Activated T-cell treated with anti-CD3 and anti-CD28 coated beads, Interleukin-2, amount 50 U/mL, for 4 hours (primary cell): Measurements from ENCODE around the gene ADAD1. TPM values are rescaled to one million over a fixed set of nuclear protein-coding genes. Genes with fewer than 3 reads are reported as not detected.
A peak's percentile ranks its signal among the peaks of the same experiment; 100 is the strongest.

ENCODE experiments used
- ATAC-seq, 2 donors: fragments of 200-7000 bp; cut with Tn5 transposase; one replicate each; pipeline ENCODE4 v1.10.0; 2021
- DNase-seq: peaks from one replicate; pipeline ENCODE4 v3.0.0-alpha.2; 2020
- H3K27me3 Mint-ChIP-seq: one replicate; pipeline ENCODE4 v1.8.0; 2021; ENCODE audit warnings: low read depth, mixed read lengths
- H3K36me3 Mint-ChIP-seq: one replicate; pipeline ENCODE4 v1.8.0; 2022; ENCODE audit warnings: mixed read lengths; ENCODE audit not compliant: insufficient read depth
- H3K4me1 Mint-ChIP-seq: one replicate; pipeline ENCODE4 v1.8.0; 2021; ENCODE audit warnings: low read depth, mixed read lengths
- H3K4me3 Mint-ChIP-seq: one replicate; pipeline ENCODE4 v1.8.0; 2021; ENCODE audit warnings: mild to moderate bottlenecking, moderate library complexity, mixed read lengths
- H3K9me3 Mint-ChIP-seq: one replicate; pipeline ENCODE4 v1.8.0; 2021; ENCODE audit warnings: mixed read lengths
- total RNA-seq, 3 donors: library from RNA; stranded (reverse); gene quantifications; one replicate each; pipeline ENCODE4 v1.2.1, GENCODE V29; 2021

The ADAD1 gene
- total RNA-seq, 3 donors from 2014 or later: not detected

GRCh38 chr4:122393276-122393675 is 14.5 kb downstream of the ADAD1 start:
- no peaks in the 10 kb centered on the region for H3K4me1 Mint-ChIP-seq
- ATAC-seq: no peak
- H3K36me3 Mint-ChIP-seq: peaks cover 5% of the 10 kb centered on the region
- no peak for DNase-seq
- no peaks in the 10 kb centered on the region for H3K27me3 Mint-ChIP-seq
- no peak overlapping the region for H3K4me3 Mint-ChIP-seq
- peaks cover 14% of the 10 kb centered on the region for H3K9me3 Mint-ChIP-seq

GRCh38 chr4:122403861-122404260 is 25.1 kb downstream of the ADAD1 start:
- Mint-ChIP-seq H3K36me3 (no peaks in the 10 kb centered on the region), H3K27me3 (no peaks in the 10 kb centered on the region), H3K4me3 (no peak overlapping the region), H3K4me1 (no peaks in the 10 kb centered on the region), H3K9me3 (no peaks in the 10 kb centered on the region)
- no peak for DNase-seq
- no peak for ATAC-seq

- ATAC-seq (no peak), DNase-seq (no peak)
- Mint-ChIP-seq H3K36me3 (no peaks in the 10 kb centered on the region), H3K4me1 (no peaks in the 10 kb centered on the region), H3K4me3 (no peak overlapping the region), H3K27me3 (peaks cover 2% of the 10 kb centered on the region), H3K9me3 (no peaks in the 10 kb centered on the region)
Measured at GRCh38 chr4:122412547-122412946, 33.7 kb downstream of the ADAD1 start.

GRCh38 chr4:122423246-122423645 is 44.4 kb downstream of the ADAD1 start:
- ATAC-seq: no peak
- no peaks in the 10 kb centered on the region for H3K4me1 Mint-ChIP-seq
- peaks cover 2% of the 10 kb centered on the region for H3K36me3 Mint-ChIP-seq
- H3K27me3 Mint-ChIP-seq: no peaks in the 10 kb centered on the region
- no peak overlapping the region for H3K4me3 Mint-ChIP-seq
- peaks cover 14% of the 10 kb centered on the region for H3K9me3 Mint-ChIP-seq
- DNase-seq: no peak

- Mint-ChIP-seq H3K4me1 (peaks cover 24% of the 10 kb centered on the region), H3K27me3 (no peaks in the 10 kb centered on the region), H3K9me3 (no peaks in the 10 kb centered on the region), H3K4me3 (no peak overlapping the region), H3K36me3 (no peaks in the 10 kb centered on the region)
- ATAC-seq (no peak), DNase-seq (no peak)
Measured at GRCh38 chr4:122431351-122431750, 52.5 kb downstream of the ADAD1 start.

DNA sequence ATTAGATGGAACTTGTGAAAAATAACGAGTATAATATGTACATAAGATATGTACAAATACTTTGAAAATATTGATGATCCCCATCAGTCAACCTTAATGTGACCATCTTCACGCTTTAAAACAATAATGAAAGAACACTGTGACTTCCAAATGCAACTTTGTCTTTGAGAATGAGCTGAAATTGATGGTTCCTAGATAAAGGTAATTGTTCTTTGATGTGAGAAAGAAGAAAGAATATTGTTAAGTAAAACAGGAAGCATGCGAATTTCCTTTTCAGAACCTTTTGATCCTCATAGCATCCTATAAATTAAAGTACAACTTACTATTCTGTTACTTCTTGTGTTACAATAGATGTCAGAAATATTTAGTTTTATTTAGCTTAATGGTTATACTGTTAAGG is 55.5 kb downstream of the ADAD1 start:
- ATAC-seq: no peak
- Mint-ChIP-seq H3K27me3 (no peaks in the 10 kb centered on the region), H3K4me3 (peak overlapping the region; percentile 47), H3K9me3 (no peaks in the 10 kb centered on the region), H3K36me3 (no peaks in the 10 kb centered on the region), H3K4me1 (peaks cover 24% of the 10 kb centered on the region)
- no peak for DNase-seq

GRCh38 chr4:122450847-122451246 is 72.0 kb downstream of the ADAD1 start:
- Mint-ChIP-seq H3K4me1 (peaks cover 9% of the 10 kb centered on the region), H3K4me3 (peak overlapping the region; percentile 68), H3K36me3 (peaks cover 25% of the 10 kb centered on the region), H3K27me3 (no peaks in the 10 kb centered on the region), H3K9me3 (no peaks in the 10 kb centered on the region)
- DNase-seq: peak; percentile 33
- peak; percentile 59 to 65 for ATAC-seq

- Mint-ChIP-seq H3K9me3 (no peaks in the 10 kb centered on the region), H3K4me3 (peak overlapping the region; percentile 83)
Measured at GRCh38 chr4:122453384-122453995, 74.7 kb downstream of the ADAD1 start.

GRCh38 chr4:122456231-122457116 is 77.7 kb downstream of the ADAD1 start, which contains the start of gene IL2:
Gene IL2 (minus strand): TSS chr4:122456725. CDS start chr4:122456440, 285 bp downstream.
- Mint-ChIP-seq H3K4me3 (peak within 1 kb of the TSS; percentile 83), H3K27me3 (no peaks in the 10 kb centered on the region), H3K36me3 (peaks cover 22% of the 10 kb centered on the region), H3K4me1 (peaks cover 38% of the 10 kb centered on the region), H3K9me3 (no peaks in the 10 kb centered on the region)
- ATAC-seq (peak; percentile 55 to 57), DNase-seq (no peak)

More at GRCh38 chr4:122453384-122453995, 74.7 kb downstream of the ADAD1 start:
- Mint-ChIP-seq H3K36me3 (peaks cover 25% of the 10 kb centered on the region), H3K4me1 (peaks cover 28% of the 10 kb centered on the region), H3K27me3 (no peaks in the 10 kb centered on the region)
- ATAC-seq (no peak), DNase-seq (no peak)

- Mint-ChIP-seq H3K4me1 (peaks cover 32% of the 10 kb centered on the region), H3K9me3 (no peaks in the 10 kb centered on the region), H3K27me3 (no peaks in the 10 kb centered on the region), H3K4me3 (peak overlapping the region; percentile 76), H3K36me3 (peaks cover 14% of the 10 kb centered on the region)
- DNase-seq: peak; percentile 12
- ATAC-seq: peak; percentile 86 to 87
Measured at GRCh38 chr4:122458625-122459024, 79.8 kb downstream of the ADAD1 start.

- Mint-ChIP-seq H3K4me3 (no peak overlapping the region), H3K4me1 (no peaks in the 10 kb centered on the region), H3K36me3 (no peaks in the 10 kb centered on the region), H3K27me3 (no peaks in the 10 kb centered on the region), H3K9me3 (peaks cover 13% of the 10 kb centered on the region)
- ATAC-seq (peak in 1 of 2 donors; percentile 66), DNase-seq (no peak)
Measured at GRCh38 chr4:122469457-122469856, 90.6 kb downstream of the ADAD1 start.

GRCh38 chr4:122475233-122475632 is 96.4 kb downstream of the ADAD1 start:
- peaks cover 3% of the 10 kb centered on the region for H3K9me3 Mint-ChIP-seq
- DNase-seq (no peak), ATAC-seq (no peak)
- H3K27me3 Mint-ChIP-seq: no peaks in the 10 kb centered on the region
- H3K4me1 Mint-ChIP-seq: peaks cover 10% of the 10 kb centered on the region
- no peaks in the 10 kb centered on the region for H3K36me3 Mint-ChIP-seq
- H3K4me3 Mint-ChIP-seq: no peak overlapping the region

- Mint-ChIP-seq H3K4me3 (no peak overlapping the region), H3K36me3 (no peaks in the 10 kb centered on the region), H3K4me1 (peaks cover 10% of the 10 kb centered on the region), H3K9me3 (peaks cover 3% of the 10 kb centered on the region), H3K27me3 (no peaks in the 10 kb centered on the region)
- no peak for DNase-seq
- no peak for ATAC-seq
Measured at GRCh38 chr4:122476126-122476525, 97.3 kb downstream of the ADAD1 start.

DNA sequence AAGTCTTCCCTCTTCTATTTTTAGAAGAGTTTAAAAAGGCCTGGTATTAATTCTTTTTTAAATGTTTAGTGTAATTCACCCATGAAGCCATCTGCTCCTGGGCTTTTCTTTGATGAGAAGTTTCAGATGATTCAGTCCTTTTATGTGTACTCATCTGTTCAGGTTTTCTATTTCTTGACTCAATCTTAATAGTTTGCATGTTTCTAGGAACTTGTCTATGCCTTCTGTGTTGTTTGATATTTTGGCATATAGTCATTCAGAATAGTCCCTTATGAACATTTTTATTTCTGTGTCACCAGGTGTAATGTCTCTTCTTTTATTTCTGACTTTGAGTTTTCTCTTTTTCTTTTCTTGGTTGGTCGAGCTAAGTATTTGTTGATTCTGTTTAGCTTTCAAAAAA is 97.9 kb downstream of the ADAD1 start:
- H3K36me3 Mint-ChIP-seq: no peaks in the 10 kb centered on the region
- H3K9me3 Mint-ChIP-seq: peaks cover 3% of the 10 kb centered on the region
- no peaks in the 10 kb centered on the region for H3K27me3 Mint-ChIP-seq
- DNase-seq (no peak), ATAC-seq (peak in 1 of 2 donors; percentile 23)
- H3K4me1 Mint-ChIP-seq: peaks cover 10% of the 10 kb centered on the region
- H3K4me3 Mint-ChIP-seq: no peak overlapping the region
